ENCODE measurements around the gene SAV1.
A peak's percentile ranks its signal among the peaks of the same experiment; 100 is the strongest.
"Not testable (repeated sequence)": the region's sequence is repeated elsewhere in the genome, so short reads cannot be mapped to it uniquely, and the experiment has no call there.

SAV1 gene
- 17.6 reads per million, percentile 44 among the genes with 10 or more reads in this experiment for total RNA-seq

GRCh38 chr14:50667996-50668825 is at the start of gene SAV1:
TSS of gene SAV1 (minus strand) at chr14:50668306. CDS start at chr14:50667967, 339 bp downstream.
- DNase-seq, result peak; percentile 23

DNA sequence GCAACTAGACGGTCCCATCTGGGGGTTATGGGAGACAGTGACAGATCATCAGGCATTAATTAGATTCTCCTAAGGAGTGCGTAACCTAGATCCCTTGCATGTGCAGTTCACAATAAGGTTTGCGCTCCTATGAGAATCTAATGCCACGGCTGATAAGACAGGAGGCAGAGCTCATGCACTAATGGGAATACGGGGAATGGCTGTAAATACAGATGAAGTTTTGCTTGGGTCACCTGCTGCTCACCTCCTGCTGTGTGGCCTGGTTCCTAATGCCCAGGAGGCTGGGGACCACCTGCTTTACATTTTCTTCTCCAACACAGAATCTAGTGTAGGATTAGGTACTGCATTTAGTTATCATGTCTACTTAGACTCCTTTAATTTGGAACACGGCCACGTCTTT is 49.7 kb upstream of the SAV1 start:
- DNase-seq, result no peak

DNA sequence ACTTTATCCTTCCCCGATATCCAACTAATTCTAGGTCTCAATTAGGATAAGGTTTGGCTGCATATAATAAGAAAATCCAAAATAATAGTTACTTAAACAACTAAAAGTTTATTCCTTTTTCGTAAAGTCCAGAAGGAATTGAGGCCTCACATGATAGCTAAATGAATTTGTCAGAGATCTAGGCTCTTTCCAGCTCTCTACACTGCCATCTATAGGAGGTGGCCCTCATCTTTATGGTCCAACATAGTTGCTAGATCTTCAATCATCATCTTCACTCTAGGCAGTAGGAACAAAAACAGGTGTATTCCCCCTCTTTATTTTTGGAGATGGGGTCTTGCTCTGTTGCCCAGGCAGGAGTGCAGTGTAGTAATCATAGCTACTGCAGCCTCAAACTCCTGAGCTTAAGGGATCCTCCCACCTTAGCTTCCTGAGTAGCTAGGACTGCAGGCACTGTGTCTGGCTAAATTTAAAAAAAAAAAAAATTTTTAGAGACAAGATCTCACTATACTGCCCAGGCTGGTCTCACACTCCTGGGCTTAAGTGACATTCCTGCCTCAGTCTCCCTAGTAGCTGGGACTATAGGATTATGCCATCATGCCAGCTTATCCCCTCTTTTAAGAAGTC is 46.5 kb upstream of the SAV1 start:
- no peak for DNase-seq

GRCh38 chr14:50711043-50711442 is 42.9 kb upstream of the SAV1 start:
- DNase-seq, result no peak

GRCh38 chr14:50705026-50705593 is 37.0 kb upstream of the SAV1 start:
- no peak for DNase-seq

- no peak for DNase-seq
Observed at GRCh38 chr14:50704454-50705010, 36.4 kb upstream of the SAV1 start.

GRCh38 chr14:50697659-50698290 is 29.7 kb upstream of the SAV1 start:
- no peak for DNase-seq

DNA sequence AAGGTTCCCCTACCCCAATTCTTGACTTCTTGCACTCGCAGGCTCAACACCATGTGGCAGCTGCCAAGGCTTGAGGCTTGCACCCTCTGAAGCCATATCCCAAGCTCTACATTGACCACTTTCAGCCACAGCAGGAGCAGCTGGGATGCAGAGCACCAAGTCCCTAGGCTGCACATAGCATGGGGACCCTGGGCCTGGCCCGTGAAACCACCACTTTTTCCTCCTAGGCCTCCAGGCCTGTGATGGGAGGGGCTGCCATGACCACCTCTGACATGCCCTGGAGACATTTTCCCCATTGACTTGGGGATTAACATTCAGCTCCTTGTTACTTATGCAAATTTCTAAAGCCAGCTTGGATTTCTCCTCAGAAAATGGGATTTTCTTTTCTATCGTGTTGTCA is 26.2 kb upstream of the SAV1 start:
- DNase-seq, result not testable (repeated sequence)

DNA sequence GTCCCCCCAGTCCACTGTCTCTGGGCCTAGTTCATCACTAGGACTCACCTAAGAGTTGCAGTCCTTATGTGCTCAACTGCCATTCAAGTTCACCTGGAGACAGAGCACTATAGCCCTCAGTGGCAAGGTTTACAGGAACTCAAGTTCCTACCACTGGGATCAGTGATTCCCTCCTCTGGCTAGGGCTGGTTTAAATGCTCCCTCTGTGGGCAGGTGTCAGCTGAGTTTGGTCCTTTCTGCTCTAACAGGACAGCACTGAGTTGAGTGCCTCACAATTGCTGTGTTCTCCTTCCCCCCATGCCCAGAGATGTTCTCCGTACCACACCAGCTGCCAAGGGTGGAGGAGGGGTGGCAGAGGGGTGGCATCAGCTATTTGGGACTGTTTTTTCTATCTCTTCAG is 20.8 kb upstream of the SAV1 start:
- DNase-seq, result no peak

- DNase-seq, result no peak
Observed at GRCh38 chr14:50679674-50680073, 11.6 kb upstream of the SAV1 start.

GRCh38 chr14:50678163-50678562 is 10.1 kb upstream of the SAV1 start:
- no peak for DNase-seq

DNA sequence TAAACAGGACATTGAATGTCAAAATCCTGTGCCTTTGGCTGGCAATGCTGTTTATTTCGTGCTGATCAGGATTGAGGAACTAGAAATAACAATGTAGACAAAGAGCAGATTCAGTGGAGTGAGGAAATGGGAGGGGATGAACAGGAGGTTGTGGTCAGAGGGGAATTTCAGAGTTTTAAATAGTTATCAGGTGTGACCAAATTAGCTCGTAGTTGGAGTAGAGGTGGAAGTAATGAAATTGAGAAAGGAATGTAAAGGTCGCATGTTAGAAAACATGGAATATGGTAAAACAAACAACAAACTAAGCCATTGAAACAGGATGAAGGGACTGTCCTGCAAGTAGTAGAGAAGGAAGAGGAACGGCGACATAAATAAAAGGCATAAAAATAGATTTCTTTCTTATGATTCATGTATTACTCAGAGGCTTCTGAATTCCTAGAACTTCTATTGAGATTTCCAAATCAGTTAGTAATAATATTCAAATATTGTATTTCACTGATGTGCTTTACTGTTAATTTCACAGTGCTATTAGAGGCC is 9.5 kb upstream of the SAV1 start:
- DNase-seq, result no peak

DNA sequence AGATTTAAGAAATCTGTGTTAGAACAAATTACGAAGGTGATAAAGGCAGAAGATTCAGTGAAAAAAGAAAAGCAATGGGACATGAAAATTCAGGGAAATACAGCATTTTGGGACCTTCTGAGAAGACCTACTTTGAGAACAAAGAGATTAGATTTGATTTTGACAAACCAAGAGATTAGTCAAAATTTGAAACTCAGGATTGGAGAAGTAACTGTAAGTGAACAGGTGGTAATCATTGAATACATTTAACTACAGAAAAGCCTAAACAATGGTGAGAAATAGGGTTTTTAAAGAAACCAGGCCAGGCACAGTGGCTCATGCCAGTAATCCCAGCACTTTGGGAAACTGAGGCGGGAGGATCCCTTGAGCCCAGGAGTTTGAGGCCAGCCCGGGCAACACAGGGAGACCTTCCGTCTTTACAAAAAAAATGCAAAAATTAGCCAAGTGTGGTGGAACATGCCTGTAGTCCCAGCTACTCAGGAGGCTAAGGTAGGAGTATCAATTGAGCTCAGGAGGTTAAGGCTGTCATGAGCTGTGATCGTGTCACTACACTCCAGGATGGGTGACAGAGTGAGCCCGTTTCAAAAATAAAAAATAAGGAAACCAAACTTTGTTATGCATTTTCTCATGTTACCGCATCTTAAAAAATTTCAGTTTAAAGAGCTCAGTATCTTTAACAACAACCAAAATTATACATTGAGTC is 8.9 kb upstream of the SAV1 start:
- DNase-seq, result no peak

DNA sequence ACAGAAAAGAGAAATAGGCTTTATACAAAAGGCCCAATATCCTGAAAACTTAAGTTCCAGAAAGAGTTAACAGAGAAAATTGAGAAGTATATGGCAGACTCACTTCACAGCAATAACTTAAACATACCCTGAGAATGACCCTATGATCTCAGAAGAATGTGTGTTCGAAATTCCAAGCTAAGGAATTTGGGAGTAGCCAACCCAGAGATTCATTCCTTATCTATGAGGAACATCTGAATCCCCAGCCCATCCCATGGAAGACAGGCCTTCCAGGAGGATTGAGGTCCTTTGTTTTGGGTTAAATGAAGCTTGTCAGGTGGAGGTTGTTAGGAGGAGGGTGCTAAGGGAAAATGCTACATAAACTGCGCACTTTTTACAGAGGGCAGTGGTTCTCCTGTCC is 7.5 kb upstream of the SAV1 start:
- no peak for DNase-seq

DNA sequence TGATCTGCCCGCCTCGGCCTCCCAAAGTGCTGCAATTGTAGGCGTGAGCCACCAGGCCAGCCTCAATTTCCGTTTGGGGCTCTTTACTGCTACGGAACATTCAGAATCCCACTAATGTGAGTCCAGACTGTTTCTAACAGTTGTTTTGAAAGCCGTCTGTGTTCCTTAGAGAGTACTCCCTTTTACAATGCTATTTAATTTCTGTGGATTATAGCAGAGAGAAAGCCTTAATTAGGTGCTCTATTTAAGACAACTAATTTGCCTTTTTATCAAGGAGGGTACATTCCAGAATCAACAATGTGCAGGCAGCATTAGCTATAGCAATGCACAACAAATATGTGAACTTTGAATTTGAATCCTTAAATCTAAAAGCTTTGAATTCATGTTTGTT is 2.8 kb upstream of the SAV1 start:
- DNase-seq, result no peak

GRCh38 chr14:50670196-50670865 is 2.2 kb upstream of the SAV1 start:
- DNase-seq, result no peak

GRCh38 chr14:50669441-50669986 is 1.4 kb upstream of the SAV1 start:
- DNase-seq, result no peak

DNA sequence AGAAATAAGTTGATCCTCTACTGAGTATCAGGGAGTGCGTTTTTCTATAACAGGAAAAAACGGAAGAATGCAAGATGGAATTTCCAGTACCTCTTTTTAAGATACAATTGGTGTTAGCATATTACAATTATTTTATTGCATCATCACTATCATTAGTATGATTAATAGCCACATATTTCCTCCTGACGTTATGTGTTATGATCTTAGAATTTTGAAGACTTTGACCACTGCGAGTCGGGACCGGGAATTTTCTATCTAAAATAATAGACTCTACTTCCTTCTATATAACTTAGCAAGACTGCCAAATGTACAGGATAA is 679 bp upstream of the SAV1 start:
- no peak for DNase-seq

- DNase-seq, result peak; percentile 4
Observed at GRCh38 chr14:50667684-50667995, 466 bp downstream of the SAV1 start.

DNA sequence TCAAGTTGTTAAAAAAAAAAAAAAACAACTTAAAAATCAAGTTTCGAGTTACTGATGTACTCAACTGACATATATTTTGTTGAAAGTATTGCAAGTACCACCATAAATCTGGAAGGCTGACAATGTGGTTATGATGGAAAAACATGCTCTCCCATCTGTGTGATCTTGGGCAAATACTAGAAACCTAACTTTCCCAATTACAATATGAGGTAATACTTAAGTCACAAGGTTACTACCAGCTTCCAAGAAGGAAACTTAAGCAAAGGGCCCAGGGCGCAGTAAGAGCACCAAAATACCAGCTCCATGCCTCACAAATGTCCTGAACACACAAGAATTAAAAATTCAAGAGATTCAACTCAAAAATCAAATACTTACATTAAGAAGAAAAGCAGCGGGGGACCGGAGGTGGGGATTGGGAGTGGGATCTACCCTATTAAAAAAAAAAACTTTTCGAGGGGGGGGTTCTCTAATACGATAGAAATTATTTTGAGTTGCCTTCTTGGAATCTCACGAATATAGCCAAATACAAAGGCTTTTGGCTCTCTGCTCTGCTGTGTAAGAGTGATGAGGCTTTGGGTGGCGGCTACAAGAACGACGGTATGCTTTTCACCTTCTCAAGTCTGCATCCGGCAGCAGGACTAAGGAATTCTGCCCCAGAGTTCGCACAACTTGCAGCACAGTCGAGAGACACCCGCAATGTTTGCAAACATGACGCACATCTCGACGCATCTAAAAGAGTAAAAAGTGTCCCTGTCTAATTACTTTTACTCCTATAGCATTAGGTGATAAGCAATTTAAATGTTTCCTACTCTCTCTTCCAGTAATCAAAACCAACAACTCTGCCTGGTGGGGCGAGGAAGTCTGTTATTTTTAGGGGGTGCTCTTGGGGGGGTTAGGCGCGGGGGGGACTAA is 1.1 kb downstream of the SAV1 start:
- peak; percentile 25 for DNase-seq

GRCh38 chr14:50665300-50665699 is 2.8 kb downstream of the SAV1 start:
- DNase-seq, result not testable (repeated sequence)
